Measurements from ENCODE around the gene TMEM140.

The TMEM140 gene

DNA sequence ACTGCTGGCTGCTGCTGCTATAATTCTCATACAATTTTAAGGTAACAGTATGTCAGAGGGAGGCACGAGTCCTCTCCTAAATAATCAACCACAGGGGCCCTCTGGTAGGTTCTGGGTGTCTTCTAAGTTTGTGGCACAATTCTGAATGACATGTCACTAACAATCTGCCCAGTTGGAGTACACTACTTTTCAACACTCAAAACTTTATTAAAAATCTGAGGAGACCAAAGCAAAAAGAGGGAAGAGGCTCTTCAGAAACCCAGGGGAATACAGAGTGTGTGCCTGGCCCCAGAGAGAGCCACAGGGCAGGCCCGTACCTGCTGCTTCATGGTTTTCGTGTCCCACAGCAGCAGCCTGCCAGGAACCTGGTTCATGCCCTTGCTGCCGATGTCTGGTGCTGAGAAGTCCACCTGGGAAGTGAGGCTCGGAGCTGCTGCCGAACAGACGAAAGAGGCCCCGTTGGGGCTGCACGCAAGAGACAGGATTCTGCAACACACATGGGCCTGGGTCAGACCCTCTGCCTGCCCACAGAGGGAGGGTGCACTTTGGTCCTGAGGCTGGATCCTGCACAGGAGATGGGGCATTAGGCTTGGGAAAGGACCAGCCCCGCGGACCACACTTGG is 45.2 kb downstream of the TMEM140 start:
- no peak for DNase-seq

GRCh38 chr7:135193615-135194081 is 45.8 kb downstream of the TMEM140 start:
- DNase-seq: no peak

DNA sequence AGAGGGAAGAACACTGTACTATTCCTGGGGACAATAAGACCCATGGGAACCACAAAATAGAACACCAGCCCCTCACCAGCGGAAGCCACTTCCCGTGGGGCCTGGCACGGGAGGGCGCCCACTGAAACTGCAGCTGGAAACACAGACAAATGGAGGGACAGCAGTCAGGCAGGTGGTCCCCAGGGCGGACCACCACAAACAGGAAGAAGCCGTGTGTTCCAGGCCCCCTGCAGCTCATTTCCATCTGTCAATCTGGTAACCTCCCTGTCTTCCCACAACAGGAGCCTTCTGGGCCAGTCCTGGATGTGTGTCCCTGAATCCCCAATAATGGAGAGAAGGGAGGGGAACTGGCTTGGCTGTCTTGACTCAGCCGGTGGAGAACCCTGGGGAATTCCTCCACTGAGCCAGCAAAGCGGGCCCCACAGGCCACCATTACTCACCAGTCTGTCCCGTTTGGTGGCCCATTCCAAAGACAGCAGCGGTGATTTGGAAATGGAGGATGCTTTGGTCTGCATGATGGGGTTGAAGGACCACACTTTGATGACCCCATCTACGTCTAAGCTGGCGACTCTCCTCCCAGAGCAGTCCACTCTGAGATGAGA is 46.7 kb downstream of the TMEM140 start:
- no peak for DNase-seq

DNA sequence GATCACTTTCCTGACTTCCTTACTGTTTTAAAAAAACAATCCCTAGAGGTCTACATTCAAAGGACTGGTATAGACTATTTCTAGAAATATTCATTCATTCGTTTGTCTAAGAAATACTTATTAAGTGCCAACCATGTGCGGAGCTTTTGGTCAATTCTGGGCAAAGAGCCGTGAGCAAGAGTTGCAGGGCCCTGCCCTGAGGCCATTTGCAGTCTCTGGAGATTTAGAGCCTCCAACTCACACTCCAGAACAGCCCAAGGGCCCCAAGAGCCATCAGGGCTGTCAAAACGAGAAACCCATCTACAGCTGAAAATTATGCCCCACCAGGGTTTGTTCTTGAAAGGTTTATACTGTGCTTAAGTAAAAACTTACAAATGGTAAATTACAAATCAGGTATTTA is 47.3 kb downstream of the TMEM140 start:
- no peak for DNase-seq

DNA sequence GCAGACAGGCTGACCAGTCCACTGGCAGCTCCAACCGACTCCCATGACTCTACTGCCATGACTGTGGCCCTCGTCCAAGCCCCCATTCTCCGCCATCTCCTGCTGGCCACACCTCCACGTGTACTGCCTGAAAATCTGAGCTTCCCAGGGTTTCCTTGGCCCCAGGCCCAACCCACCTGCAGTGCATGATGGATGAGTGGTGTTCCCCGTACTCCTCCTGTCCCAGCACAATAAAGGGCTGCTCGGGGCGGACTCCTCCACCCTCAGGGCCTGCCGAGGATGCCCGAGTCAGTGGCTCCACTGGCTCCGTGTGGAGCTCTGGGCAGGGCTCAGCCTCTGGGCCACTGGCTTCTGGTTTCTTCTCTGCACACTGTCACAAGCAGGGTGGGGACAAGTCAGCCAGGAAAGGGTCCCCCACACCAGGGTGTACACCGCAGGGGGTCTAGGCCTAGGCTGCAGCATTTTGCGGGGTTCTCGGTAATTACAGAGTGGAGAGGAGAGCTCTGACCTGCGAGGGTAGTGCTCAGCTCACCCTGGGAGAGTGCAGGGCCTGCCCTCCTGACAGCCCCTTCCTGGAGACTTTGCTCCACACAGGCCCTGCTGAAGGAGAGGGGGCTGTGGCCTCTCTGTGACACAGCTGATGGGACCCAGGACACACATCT is 48.2 kb downstream of the TMEM140 start:
- DNase-seq: no peak

DNA sequence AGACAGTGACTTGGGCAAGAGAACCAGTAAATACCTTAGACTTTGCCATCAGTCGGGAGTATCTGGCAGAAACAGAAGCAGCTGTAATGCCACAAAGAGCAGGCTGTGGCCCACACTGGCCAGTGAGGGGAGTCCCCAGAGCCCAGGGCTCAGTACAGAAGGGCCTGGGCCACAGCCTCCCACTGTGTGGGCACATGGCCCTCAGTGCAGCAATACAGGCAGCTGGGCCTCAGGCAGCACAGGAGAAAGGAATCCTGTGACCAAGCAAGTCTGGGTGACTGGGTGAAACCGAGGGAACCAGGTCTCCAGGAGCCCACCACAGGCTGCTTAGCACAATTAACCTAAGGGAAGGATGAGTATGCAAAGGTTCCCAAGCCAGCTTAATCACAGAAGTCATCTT is 49.5 kb downstream of the TMEM140 start:
- no peak for DNase-seq

- no peak for DNase-seq
Observed at GRCh38 chr7:135197906-135198655, 50.2 kb downstream of the TMEM140 start.

DNA sequence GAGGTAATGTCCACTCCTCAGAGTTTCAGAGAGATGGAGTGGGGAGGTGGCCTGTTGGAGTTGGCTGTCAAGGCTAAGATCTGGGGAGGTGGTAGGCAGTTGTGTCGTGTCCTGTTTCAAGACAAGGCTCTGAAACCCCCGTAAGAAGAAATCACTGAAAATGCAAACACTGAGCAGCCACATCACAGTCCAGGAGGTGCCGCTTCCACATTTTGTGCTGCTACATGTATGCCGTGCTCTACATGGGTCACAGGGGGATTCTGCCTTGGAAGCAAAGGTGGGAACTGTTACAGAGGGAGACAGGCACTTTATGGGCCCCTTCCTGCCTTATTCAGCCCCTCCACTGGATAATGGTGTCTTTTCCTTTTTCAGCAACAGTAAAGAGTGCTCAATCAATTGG is 51.6 kb downstream of the TMEM140 start:
- no peak for DNase-seq

DNA sequence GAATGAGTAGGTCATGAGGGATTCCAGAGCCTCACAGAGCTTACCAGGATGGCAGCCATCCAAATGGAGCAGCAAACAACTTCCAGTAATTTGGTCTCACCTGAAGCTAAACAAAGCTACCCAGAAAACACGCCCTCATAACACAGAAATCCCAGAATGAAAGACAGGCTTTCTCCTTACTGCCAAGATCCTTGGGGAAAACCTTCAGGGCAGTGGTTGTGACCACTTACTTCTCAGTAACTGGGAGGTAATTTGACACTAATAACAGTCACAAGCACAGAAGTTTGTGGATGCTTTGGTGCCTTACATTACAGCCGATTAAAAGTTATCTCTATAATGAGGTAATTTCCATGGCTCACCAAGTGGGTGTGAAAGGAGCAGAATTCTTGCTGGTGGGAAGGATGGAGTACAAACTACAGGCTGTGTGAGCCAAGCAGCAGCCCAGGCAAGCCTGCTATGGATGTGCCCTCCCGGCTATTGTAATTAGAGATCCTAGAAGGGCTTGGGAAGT is 53.0 kb downstream of the TMEM140 start:
- DNase-seq: no peak

DNA sequence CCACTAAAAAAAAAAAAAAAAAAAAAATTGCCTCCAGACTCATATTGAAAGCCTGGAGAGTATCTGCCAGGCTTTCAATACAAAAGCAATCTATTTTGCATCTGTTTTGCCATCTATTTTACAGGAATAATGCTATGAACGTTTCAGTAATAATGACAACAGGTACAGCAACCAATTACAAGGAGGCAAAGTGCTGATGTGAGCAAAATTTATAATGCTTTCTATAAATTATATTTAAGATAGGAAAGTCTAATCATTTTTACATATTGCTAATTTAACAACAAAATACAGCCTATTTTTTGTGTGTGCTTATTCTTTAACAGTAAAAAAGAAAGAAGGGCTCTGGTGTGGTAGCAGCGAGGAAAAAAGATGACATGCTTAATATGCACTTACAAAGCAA is 53.5 kb downstream of the TMEM140 start:
- no peak for DNase-seq

GRCh38 chr7:135204341-135204749 is 56.5 kb downstream of the TMEM140 start:
- DNase-seq: no peak

- DNase-seq: no peak
Observed at GRCh38 chr7:135204876-135205275, 57.0 kb downstream of the TMEM140 start.

GRCh38 chr7:135205850-135206249 is 58.0 kb downstream of the TMEM140 start:
- DNase-seq: peak in 2 of 58 donors; percentile 16 to 25

GRCh38 chr7:135206941-135207391 is 59.1 kb downstream of the TMEM140 start:
- DNase-seq: no peak

DNA sequence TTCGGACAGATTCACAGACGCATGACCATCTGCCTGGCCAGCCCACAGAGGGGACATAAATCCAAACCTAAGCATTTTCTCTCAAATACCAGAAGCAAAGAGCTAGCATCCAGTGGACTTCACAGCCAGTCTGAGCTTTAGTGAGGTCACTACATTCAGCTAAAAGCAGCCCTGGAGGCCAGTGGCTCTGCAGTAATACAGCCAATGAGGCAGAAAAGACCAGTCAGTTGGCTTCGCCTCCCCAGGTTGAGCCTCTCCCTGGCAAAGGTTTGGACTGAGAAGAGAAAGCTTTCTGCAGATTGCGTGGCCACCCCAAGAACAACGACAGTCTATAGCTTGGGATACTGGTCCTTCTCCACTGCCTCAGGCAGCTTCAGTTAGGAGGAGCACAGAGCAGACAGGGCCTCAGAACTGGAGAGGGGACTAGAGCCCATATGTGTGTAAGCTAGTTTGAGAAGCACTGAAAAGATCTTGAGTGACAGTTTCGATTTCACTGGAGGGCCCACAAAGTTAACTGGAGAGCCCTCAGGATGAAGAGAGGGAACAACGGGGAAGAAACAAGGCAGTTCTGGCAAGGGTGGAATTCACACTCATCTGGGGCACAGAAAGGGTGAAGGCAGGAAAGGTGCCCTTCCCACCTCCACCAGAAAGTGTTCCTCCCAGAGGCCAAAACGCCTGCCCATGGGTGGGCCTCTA is 59.7 kb downstream of the TMEM140 start:
- no peak for DNase-seq

DNA sequence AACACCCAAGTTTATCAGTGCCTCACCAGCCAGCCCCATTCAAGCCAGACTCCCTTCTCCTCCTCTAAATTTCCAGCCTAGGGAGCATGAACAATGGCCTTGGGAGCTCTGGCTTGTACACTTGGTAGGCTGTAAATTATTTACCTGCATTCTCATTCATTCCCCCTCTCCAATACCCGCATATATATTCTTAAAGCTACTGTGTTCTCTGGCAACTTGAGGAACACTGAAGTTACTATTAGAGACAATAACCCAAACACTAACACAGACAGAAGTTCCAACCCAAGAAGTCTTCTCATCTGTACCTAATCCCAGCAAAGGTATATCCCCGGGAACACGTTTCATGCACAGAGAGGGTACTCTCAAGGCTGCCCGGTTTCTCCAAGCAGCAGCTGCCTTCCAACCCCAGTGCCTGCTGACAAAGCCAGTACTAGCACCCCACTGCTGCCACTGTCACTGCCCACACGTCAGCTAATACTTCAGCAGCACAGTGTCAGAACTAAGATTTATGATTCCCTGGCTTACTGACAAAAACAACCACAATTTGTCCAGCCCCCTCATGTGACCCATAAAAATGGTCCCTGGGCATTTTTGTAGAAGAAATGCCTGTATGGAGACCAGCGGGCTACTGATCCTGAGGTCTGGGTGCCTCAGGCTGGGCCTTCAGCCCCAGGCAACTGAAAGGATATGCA is 60.4 kb downstream of the TMEM140 start:
- no peak for DNase-seq

DNA sequence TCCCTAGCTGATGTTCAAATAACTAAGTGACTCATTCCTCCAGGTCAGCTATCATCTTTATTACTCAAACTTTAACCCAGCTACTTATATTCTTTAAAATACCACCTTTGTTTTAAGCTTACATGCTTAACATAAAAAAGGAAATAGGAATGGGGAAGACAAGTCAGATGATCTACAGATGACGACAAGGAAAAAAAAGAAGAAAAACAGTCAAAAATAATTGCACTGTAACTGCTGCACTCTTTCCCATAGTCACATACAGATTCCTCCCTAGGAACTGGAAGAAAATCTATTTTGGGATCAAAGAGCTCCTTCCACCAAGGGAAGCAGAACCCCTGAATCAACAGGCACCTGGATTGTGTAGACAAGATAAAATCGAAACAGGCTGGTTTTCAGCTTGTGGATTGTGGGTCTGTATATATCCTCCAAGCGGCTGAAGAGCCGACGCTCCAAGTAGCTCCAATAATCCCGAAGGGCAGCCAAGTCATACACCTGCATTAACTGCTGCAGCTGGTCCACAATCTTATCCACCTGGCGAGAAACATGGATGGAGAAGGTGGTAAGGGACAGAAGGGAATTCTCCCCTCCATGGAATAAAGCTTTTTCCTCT is 61.5 kb downstream of the TMEM140 start:
- DNase-seq: no peak

DNA sequence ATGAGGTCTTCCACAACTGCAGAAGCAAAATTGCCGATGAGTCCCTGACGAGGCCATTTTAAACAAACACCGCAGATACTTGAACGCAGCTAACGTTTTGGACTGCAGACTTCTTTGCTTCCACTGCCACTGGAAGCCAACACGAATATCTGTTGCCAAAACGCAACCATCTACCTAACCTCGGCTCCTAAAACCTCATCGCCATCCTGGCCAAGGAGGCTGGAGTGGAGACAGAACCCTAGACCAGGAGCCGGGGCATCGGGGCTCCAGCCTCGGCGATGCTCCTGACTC is 63.0 kb downstream of the TMEM140 start:
- DNase-seq: peak in 4 of 58 donors; percentile 45 to 71 (median 58)

DNA sequence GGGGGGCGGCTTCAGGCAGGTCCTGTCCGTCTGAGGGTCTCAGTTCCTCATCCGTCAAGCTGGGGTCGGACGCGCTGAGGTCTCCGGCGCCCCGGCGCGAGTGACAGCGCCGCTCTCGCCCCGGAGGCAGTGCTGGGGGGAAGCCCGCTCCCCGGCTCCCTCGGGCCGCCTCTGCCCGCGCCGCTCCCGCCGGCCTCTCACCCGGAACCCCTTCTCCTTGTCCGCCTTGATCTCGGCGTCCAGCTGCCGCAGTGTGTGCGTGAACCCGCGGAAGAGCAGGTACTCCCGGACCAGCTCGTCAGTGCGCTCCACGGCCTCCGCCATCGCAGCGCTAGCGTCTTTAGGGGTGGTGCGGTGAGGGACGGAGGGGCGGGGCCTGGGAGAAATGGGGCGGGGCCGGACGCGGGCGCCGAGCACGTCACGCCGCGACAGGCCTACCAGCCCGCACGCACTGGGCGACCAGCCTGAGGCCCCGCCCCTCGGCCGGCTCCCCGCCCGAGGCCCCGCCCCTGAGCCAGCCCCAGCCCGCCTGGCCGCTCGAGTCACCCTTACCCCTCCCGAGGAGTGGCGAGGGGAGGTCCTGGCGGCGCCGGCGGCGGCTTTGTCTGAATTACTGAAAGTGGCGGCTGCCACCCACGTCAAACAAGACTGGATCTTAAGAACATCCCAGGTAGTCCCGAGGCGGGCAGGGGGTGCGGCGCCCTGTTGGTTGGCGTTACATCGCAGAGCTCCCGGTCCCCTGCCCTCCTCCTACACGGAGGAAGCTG is 63.5 kb downstream of the TMEM140 start, which contains the start of gene WDR91:
Gene WDR91 (minus strand): TSS at position 348 of the 767 bp plus-strand sequence. CDS start 24 bp downstream, at position 324.
- DNase-seq: peak; percentile 47 to 99 (median 95)
